ENCODE data around the gene HMGCS2.

The HMGCS2 gene

GRCh38 chr1:119768778-119769177 is at the start of gene HMGCS2:
Gene HMGCS2, minus strand, starts transcription at chr1:119768905. Its CDS starts 61 bp downstream, at chr1:119768844.
- DNase-seq = no peak

GRCh38 chr1:119818181-119818580 is 49.5 kb upstream of the HMGCS2 start:
- DNase-seq = no peak

- DNase-seq = no peak
Measured at GRCh38 chr1:119816407-119816806, 47.7 kb upstream of the HMGCS2 start.

GRCh38 chr1:119815928-119816327 is 47.2 kb upstream of the HMGCS2 start:
- DNase-seq = no peak

GRCh38 chr1:119815361-119815760 is 46.7 kb upstream of the HMGCS2 start:
- DNase-seq = no peak

- DNase-seq = no peak
Measured at GRCh38 chr1:119814288-119814687, 45.6 kb upstream of the HMGCS2 start.

GRCh38 chr1:119811985-119812557 is 43.4 kb upstream of the HMGCS2 start:
- DNase-seq = no peak

- no peak for DNase-seq
Measured at GRCh38 chr1:119811387-119811786, 42.7 kb upstream of the HMGCS2 start, which contains the start of gene REG4. Gene REG4, minus strand, starts transcription at chr1:119811460. Its CDS starts 2,691 bp downstream, at chr1:119808769.

- DNase-seq = peak; percentile 38
Measured at GRCh38 chr1:119808972-119809550, 40.4 kb upstream of the HMGCS2 start.

GRCh38 chr1:119808491-119808890 is 39.8 kb upstream of the HMGCS2 start:
- no peak for DNase-seq

- no peak for DNase-seq
Measured at GRCh38 chr1:119806489-119806888, 37.8 kb upstream of the HMGCS2 start.

GRCh38 chr1:119805746-119806145 is 37.0 kb upstream of the HMGCS2 start:
- DNase-seq = no peak

GRCh38 chr1:119805247-119805646 is 36.5 kb upstream of the HMGCS2 start:
- DNase-seq = no peak

GRCh38 chr1:119799599-119800177 is 31.0 kb upstream of the HMGCS2 start:
- DNase-seq = no peak

GRCh38 chr1:119799003-119799402 is 30.3 kb upstream of the HMGCS2 start:
- DNase-seq = no peak

- DNase-seq = no peak
Measured at GRCh38 chr1:119797606-119798005, 28.9 kb upstream of the HMGCS2 start.

GRCh38 chr1:119797162-119797561 is 28.5 kb upstream of the HMGCS2 start:
- DNase-seq = no peak

GRCh38 chr1:119795261-119796200 is 26.8 kb upstream of the HMGCS2 start:
- no peak for DNase-seq

- no peak for DNase-seq
Measured at GRCh38 chr1:119794876-119795240, 26.2 kb upstream of the HMGCS2 start.

- DNase-seq = no peak
Measured at GRCh38 chr1:119794230-119794875, 25.6 kb upstream of the HMGCS2 start.

GRCh38 chr1:119791377-119791776 is 22.7 kb upstream of the HMGCS2 start:
- DNase-seq = no peak

GRCh38 chr1:119790451-119791198 is 21.9 kb upstream of the HMGCS2 start:
- no peak for DNase-seq

Data from activated CD4-positive, alpha-beta T cell treated with anti-CD3 and anti-CD28 coated beads for 1 hour (primary cell).